Activated B cell treated with CpG ODN at 0.5 μM for 24 hours (primary cell): ENCODE measurements around the gene C16orf96. TPM values are rescaled to one million over a fixed set of nuclear protein-coding genes. Genes with fewer than 3 reads are reported as not detected.

Experiments used
- ATAC-seq: fragments of 200-7000 bp; cut with Tn5 transposase; one replicate; pipeline ENCODE4 v1.10.0; 2021; ENCODE audit warnings: low read depth, mild to moderate bottlenecking, moderate library complexity
- CTCF ChIA-PET: fragments of 350-600 bp; sonication (Branson Sonifier 250); formaldehyde crosslinking; loops from one replicate; lab custom pipeline; 2021; ENCODE audit warnings: antibody characterized with exemption; lab: Charles Lee
- POLR2A ChIA-PET: fragments of 350-600 bp; sonication (Branson Sonifier 250); formaldehyde crosslinking; loops from one replicate; lab custom pipeline; 2021; ENCODE audit warnings: antibody characterized with exemption; lab: Charles Lee
- DNase-seq: peaks from one replicate; pipeline ENCODE4 v3.0.0; 2022
- H3K27ac Mint-ChIP-seq: one replicate; pipeline ENCODE4 v1.8.0; 2020; ENCODE audit warnings: mixed read lengths
- H3K27me3 Mint-ChIP-seq: one replicate; pipeline ENCODE4 v1.8.0; 2021; ENCODE audit warnings: mixed read lengths
- H3K36me3 Mint-ChIP-seq: one replicate; pipeline ENCODE4 v1.8.0; 2021; ENCODE audit warnings: low read depth, mixed read lengths
- H3K4me1 Mint-ChIP-seq: one replicate; pipeline ENCODE4 v1.8.0; 2021; ENCODE audit warnings: mixed read lengths
- H3K4me3 Mint-ChIP-seq: one replicate; pipeline ENCODE4 v1.8.0; 2020; ENCODE audit warnings: mild to moderate bottlenecking, mixed read lengths
- H3K9me3 Mint-ChIP-seq: one replicate; pipeline ENCODE4 v1.8.0; 2020; ENCODE audit warnings: mixed read lengths
- CTCF ChIP-seq: fragments of 200-600 bp; IDR thresholded peaks from one replicate; pipeline ENCODE4 v1.8.0; 2022; ENCODE audit warnings: antibody characterized with exemption, mild to moderate bottlenecking
- intact Hi-C: fragments of 100-400 bp; cut with micrococcal nuclease; formaldehyde crosslinking; loops from one replicate; pipeline ENCODE4 v1.15.1; 2024
- total RNA-seq: library from RNA; stranded (reverse); gene quantifications from 2 replicates; pipeline ENCODE4 v1.2.3, GENCODE V29; 2022

The C16orf96 gene
- total RNA-seq, 1 donor from 2014 or later = 0.13 TPM

DNA sequence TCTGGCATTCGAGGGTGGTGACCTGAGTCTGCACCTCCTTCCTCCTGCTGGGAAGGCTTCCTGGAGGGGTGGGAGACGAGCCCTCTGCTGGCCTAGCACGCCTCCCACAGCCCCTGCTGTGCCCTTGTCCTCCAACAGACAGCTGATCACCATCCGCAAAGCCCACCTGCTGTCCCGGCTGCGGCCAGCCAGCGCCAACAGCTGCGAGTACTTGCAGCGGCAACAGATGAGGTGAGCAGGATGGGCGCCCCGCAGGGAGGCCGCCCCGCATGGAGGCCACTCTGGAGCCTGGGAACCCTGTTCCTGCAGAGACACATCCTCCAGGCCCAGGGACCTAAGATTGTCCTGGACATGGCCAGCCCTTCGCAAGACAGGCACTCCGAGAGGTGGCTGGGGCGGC is 36.9 kb downstream of the C16orf96 start:
- Mint-ChIP-seq H3K9me3 (no peaks in the 10 kb centered on the region), H3K4me1 (no peaks in the 10 kb centered on the region), H3K36me3 (no peaks in the 10 kb centered on the region), H3K27ac (no peak overlapping the region), H3K4me3 (no peak overlapping the region), H3K27me3 (peaks cover 10% of the 10 kb centered on the region)
- intact Hi-C loops = no loop called here
- POLR2A ChIA-PET = no interaction called here
- TF ChIP-seq CTCF = no peak
- DNase-seq (no peak), ATAC-seq (no peak)
- CTCF ChIA-PET = no interaction called here

GRCh38 chr16:4594433-4595410 is 38.6 kb downstream of the C16orf96 start:
- CTCF ChIA-PET = no interaction called here
- Mint-ChIP-seq H3K9me3 (no peaks in the 10 kb centered on the region), H3K36me3 (no peaks in the 10 kb centered on the region), H3K4me3 (no peak overlapping the region), H3K27ac (no peak overlapping the region), H3K4me1 (no peaks in the 10 kb centered on the region), H3K27me3 (peaks cover 6% of the 10 kb centered on the region)
- DNase-seq = no peak
- intact Hi-C loops = no loop called here
- no peak for TF ChIP-seq CTCF
- POLR2A ChIA-PET = no interaction called here
- no peak for ATAC-seq

DNA sequence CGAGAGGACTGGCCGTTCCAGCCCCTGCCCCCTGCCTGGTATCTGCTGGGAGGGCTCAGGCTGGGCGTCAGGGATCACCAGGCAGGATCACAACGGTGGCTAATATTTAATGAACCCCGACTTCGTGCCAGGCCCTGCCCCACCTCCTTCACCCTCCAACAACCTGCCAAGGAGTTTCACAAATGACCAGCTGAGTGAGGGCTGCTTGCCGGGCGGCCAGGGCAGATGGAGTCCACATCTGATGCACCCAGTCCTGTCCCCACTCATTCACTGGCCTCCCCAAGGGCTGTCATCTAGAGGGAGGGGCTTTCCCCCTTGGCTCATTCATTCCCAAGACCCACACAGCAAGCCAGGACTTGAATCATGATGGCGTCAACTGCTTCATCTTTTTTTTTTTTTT is 41.0 kb downstream of the C16orf96 start:
- DNase-seq (no peak), ATAC-seq (no peak)
- Mint-ChIP-seq H3K27me3 (peaks cover 9% of the 10 kb centered on the region), H3K27ac (no peak overlapping the region), H3K4me1 (no peaks in the 10 kb centered on the region), H3K36me3 (no peaks in the 10 kb centered on the region), H3K4me3 (no peak overlapping the region), H3K9me3 (no peaks in the 10 kb centered on the region)
- no peak for TF ChIP-seq CTCF
- POLR2A ChIA-PET = no interaction called here
- intact Hi-C loops = no loop called here
- CTCF ChIA-PET = interaction anchor here (1.3 kb wide), 1 partner anchor 11 kb away, joined by 3 read pairs; no protein-coding TSS in a partner anchor

GRCh38 chr16:4599037-4599436 is 42.9 kb downstream of the C16orf96 start:
- Mint-ChIP-seq H3K9me3 (no peaks in the 10 kb centered on the region), H3K27ac (no peak overlapping the region), H3K27me3 (peaks cover 9% of the 10 kb centered on the region), H3K4me1 (no peaks in the 10 kb centered on the region), H3K4me3 (no peak overlapping the region), H3K36me3 (no peaks in the 10 kb centered on the region)
- ATAC-seq = no peak
- CTCF ChIA-PET = no interaction called here
- POLR2A ChIA-PET = interaction anchor here (0.6 kb wide), 1 partner anchor 17 kb away, joined by 4 read pairs; no protein-coding TSS in a partner anchor
- no peak for TF ChIP-seq CTCF
- DNase-seq = no peak
- intact Hi-C loops = no loop called here

DNA sequence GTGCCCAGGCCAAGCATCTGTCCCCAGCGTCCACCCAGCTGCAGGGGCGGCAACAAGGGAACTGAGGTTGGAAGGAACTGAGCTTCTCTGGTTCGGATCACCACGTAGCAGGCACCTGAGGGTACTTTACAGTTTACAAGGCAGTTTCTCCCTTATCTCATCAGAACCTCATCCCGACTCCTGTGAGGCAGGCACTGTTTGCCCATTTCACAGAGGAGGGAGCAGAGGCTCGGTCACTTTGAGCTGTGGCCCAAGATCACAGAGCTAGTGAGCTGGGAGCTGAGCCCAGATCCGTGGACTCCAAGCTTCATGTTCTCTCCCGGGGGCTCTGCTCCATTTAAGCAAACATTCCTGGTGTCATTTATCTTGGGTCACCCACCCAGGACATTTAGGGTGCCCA is 43.4 kb downstream of the C16orf96 start:
- ATAC-seq = no peak
- ChIA-PET POLR2A (interaction anchor here (0.6 kb wide), 1 partner anchor 17 kb away, joined by 4 read pairs; no protein-coding TSS in a partner anchor), CTCF (no interaction called here)
- no peak overlapping the region for H3K4me3 Mint-ChIP-seq
- no peaks in the 10 kb centered on the region for H3K9me3 Mint-ChIP-seq
- H3K4me1 Mint-ChIP-seq = no peaks in the 10 kb centered on the region
- H3K36me3 Mint-ChIP-seq = no peaks in the 10 kb centered on the region
- peaks cover 9% of the 10 kb centered on the region for H3K27me3 Mint-ChIP-seq
- no peak overlapping the region for H3K27ac Mint-ChIP-seq
- no peak for TF ChIP-seq CTCF
- no peak for DNase-seq
- intact Hi-C loops = no loop called here
